ENCODE measurements around the gene STARD6. TPM values are rescaled to one million over a fixed set of nuclear protein-coding genes. Genes with fewer than 3 reads are reported as not detected.

Gene STARD6
- total RNA-seq, 2 donors from 2014 or later: not detected

DNA sequence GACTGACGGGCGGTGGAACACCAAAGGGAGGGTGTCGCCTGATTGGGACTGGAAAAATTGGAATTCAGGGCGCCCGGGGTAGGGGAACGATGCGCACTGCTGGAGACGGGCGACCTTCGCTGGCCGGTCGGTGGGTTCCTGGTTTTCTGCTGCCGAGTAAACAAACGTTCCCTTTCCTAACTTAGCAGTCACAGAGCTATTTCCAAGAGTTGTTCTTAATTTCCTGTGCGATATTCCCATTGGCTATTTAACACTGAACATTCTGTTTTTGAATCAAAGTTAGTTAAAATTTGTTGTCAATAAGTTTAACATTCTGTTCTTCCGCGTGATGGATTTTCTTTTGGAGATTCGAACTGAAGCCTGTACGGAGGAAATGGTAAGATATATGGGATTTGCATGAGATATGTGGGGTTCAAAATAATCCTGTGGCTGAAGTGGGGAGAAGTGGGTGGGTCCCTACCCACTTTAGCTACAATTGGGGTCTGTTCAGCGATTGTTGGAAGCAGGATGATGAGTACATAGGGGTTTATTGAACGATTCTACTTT lies 910 bp upstream of the STARD6 start:
- Histone ChIP-seq H3K4me1 (peaks cover 0 to 6% of the 10 kb centered on the region in 2 donors), H3K4me3 (peak overlapping the region; percentile 65 to 86), H3K36me3 (no peaks in the 10 kb centered on the region), H3K27me3 (no peaks in the 10 kb centered on the region), H3K9me3 (no peaks in the 10 kb centered on the region), H3K27ac (peak overlapping the region in 1 of 2 donors; percentile 73)
- DNase-seq (ENCODE audit: low spot score): no peak
- TF ChIP-seq, protein P1, sequence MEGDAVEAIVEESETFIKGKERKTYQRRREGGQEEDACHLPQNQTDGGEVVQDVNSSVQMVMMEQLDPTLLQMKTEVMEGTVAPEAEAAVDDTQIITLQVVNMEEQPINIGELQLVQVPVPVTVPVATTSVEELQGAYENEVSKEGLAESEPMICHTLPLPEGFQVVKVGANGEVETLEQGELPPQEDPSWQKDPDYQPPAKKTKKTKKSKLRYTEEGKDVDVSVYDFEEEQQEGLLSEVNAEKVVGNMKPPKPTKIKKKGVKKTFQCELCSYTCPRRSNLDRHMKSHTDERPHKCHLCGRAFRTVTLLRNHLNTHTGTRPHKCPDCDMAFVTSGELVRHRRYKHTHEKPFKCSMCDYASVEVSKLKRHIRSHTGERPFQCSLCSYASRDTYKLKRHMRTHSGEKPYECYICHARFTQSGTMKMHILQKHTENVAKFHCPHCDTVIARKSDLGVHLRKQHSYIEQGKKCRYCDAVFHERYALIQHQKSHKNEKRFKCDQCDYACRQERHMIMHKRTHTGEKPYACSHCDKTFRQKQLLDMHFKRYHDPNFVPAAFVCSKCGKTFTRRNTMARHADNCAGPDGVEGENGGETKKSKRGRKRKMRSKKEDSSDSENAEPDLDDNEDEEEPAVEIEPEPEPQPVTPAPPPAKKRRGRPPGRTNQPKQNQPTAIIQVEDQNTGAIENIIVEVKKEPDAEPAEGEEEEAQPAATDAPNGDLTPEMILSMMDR (IDR thresholded peaks at IDR 0.05): no peak

DNA sequence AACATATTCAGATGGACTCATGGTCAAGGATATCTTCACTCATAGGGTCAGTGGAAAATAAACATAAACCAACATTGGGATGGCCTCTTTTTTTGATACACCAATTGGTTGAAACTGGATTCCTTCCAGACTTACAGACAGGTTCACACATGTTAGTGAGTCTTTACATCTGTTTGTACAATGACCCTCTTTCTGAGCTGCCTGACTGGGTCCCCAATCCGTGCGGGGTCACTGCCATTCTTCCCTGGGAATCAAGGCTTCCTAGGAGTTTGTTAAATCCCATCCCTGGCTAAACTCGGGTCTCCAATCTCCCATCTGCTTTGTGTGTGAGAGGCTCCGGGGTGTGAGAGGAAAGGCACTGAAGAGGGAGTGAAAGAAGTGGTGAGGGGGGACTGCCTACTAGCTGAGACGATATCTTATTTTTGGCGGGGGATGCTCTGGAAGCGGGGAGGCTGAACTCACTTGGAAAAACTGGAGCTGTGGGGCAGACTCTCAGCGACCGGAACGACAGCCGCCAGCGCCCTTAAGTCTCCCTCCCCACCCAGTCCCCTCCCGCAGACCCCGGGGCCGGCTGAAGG lies 487 bp downstream of the STARD6 start:
- Histone ChIP-seq H3K9me3 (no peaks in the 10 kb centered on the region), H3K36me3 (no peaks in the 10 kb centered on the region), H3K4me3 (peak overlapping the region; percentile 65 to 86), H3K4me1 (peaks cover 0 to 6% of the 10 kb centered on the region in 2 donors), H3K27me3 (no peaks in the 10 kb centered on the region), H3K27ac (peak overlapping the region; percentile 40 to 73)
- no peak for DNase-seq (ENCODE audit: low spot score)
- TF ChIP-seq, protein P1 (IDR thresholded peaks at IDR 0.05): no peak

DNA sequence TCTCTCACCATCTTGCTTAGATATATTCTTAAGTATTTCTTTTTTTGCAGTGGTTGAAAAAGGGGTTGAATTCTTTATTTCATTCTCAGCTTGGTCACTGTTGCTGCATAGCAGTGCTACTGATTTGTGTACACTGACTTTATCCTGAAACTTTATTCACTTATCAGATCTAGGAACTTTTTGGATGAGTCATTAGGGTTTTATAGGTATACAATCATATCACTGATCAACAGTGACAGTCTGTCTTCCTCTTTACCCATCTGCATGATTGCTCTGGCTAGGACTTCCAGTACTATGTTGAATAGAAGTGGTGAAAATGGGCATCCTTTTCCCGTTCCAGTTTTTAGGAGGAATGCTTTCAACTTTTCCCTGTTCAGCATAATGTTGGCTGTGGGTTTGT lies 6.5 kb downstream of the STARD6 start:
- no peak for DNase-seq (ENCODE audit: low spot score)
- Histone ChIP-seq H3K27ac (no peak overlapping the region), H3K4me3 (no peak overlapping the region), H3K36me3 (no peaks in the 10 kb centered on the region), H3K4me1 (no peaks in the 10 kb centered on the region), H3K27me3 (no peaks in the 10 kb centered on the region), H3K9me3 (no peaks in the 10 kb centered on the region)
- TF ChIP-seq, protein P1 (IDR thresholded peaks at IDR 0.05): no peak

DNA sequence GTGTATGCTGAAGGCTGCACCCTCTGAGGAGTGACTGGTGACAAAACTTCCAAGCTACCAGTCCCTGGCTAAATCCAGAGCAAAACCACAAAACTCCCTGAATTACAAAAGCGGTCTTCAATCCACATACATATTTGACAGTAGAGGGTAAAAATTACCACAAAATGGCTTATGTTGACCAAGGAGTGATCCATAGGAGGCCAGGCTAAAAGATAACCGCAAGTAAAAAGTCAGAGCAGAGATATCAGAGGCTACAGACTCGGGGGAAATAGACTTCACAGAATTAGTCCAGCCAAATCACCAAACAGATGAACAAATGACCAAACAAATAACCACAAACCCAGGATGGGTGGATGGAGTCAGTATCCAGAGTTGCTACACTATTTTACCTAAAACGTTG lies 19.4 kb downstream of the STARD6 start:
- DNase-seq (ENCODE audit: low spot score): no peak
- Histone ChIP-seq H3K9me3 (no peaks in the 10 kb centered on the region), H3K36me3 (no peaks in the 10 kb centered on the region), H3K27ac (no peak overlapping the region), H3K4me1 (no peaks in the 10 kb centered on the region), H3K27me3 (no peaks in the 10 kb centered on the region), H3K4me3 (no peak overlapping the region)
- TF ChIP-seq, protein P1 (IDR thresholded peaks at IDR 0.05): no peak

DNA sequence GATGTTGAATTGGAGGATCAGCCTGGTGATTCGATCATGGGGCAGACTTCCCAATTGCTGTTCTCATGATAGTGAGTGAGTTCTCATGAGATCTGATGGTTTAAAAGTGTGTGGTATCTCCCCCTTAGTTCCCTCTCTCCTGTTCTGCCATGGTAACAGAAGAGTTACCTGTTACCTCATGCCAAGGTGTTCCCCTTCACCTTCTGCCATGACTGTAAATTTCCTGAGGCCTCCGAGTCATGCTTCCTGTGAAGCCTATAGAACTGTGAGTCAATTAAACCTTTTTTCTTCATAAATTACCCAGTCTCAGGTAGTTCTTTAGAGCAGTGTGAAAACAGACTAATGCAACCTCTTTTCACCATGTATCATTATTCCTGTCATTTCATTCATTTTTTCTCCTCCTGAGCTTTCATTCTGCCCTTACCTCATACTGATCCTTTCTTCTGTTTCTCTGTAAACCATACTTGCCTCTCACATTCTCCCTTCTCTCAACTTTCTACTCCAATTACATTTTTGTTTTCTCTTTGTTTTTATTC lies 22.0 kb downstream of the STARD6 start:
- Histone ChIP-seq H3K4me1 (no peaks in the 10 kb centered on the region), H3K27ac (no peak overlapping the region), H3K27me3 (no peaks in the 10 kb centered on the region), H3K9me3 (no peaks in the 10 kb centered on the region), H3K4me3 (no peak overlapping the region), H3K36me3 (no peaks in the 10 kb centered on the region)
- no peak for DNase-seq (ENCODE audit: low spot score)
- TF ChIP-seq, protein P1 (IDR thresholded peaks at IDR 0.05): no peak
